ENCODE data around the gene TP73.

The TP73 gene

DNA sequence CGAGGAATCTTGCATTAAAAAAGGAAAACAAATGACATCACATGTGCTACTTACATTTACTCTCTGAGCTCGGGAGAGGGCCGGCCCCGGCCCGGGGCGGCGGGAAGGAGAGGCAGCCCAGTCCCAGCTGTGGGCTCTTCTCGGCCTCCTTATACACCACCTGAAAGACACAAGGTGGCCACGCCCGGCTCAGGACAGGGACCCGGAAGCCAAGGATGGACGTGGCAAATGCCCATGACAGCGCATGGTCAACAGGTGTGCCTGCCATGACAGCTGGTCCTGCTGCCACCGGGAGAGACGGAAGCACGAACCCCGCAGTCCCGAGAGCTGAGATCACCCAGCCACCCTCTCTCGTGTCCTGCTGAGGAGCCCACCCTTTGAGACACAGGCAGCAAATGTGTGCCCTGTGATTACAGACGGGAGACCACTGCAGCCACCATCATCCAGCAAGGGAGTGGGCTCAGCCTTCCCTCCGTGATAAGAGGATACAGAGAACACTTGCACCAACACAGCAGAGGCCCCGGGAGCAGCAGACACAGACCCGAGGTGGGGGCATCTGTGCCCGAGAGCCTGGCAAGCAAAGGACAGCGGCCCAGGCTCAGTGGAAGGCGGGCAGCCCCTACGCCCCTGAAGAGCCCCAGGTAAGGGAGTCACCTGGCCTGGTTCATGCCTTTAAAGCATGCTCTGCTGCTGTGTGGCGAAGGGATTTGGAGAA is 18.8 kb upstream of the TP73 start:
- no peak for DNase-seq (ENCODE audit: low read depth in 1 of 2, low spot score in 1 of 2)

DNA sequence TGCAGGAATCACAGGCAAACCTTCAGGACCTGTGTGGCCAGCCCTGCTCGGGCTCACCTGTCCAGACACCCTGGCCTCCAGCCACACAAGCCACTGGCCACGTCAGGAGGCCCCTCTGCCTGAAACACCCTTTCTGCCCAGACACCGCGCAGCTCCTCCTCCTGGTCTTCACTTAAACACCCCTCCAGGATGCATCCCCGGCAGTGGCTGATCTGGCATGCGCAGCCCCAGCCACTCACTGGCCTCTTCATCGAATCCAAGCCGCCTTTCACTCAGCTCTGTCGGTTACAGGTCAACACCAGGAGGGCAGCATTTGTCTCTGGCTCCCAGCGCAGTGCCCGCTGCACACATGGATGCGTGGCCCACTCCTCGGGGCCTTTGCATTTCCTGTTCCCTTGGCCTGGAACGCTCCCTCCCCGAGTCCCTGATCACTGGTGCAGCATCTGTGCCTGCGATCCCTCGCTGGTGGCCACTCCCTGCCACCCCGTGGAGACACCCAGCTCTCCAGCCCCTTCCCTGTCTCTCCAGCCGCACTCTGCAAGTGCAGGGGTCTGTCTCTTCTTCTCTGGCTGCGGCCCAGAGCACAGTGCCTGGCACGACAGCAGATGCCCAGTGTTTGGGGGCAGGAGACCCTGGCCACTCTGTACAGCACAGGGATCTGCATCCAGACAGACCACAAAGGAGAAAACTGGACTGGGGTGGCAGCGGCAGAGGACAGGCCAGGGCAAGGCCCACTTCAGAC is 18.1 kb upstream of the TP73 start:
- no peak for DNase-seq (ENCODE audit: low read depth in 1 of 2, low spot score in 1 of 2)

- DNase-seq (ENCODE audit: low read depth in 1 of 2, low spot score in 1 of 2) = no peak
Observed at GRCh38 chr1:3636080-3636479, 16.2 kb upstream of the TP73 start.

DNA sequence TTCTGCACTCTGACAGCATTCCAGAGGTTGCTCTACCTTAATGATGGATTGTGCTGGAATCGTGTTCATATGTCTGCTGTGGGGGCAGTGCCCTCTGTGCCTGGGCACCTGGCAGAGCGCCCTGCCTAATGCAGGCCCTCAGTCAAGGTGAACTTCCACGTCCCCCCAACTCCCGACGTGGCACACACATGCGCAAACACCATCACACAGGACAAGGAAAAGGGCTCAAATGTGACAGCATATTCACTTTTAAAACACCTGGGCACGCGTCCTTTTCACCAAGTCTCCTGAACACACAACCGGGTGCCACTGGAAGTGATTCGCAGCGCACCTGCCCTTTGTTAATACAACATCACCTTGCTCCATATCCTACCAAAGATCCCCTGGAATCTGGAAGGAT is 15.8 kb upstream of the TP73 start:
- DNase-seq (ENCODE audit: low read depth in 1 of 2, low spot score in 1 of 2) = no peak

GRCh38 chr1:3638027-3638426 is 14.3 kb upstream of the TP73 start:
- DNase-seq (ENCODE audit: low read depth in 1 of 2, low spot score in 1 of 2) = no peak

- no peak for DNase-seq (ENCODE audit: low read depth in 1 of 2, low spot score in 1 of 2)
Observed at GRCh38 chr1:3638676-3639075, 13.6 kb upstream of the TP73 start.

GRCh38 chr1:3639397-3639911 is 12.9 kb upstream of the TP73 start:
- no peak for DNase-seq (ENCODE audit: low read depth in 1 of 2, low spot score in 1 of 2)

GRCh38 chr1:3640121-3640837 is 12.0 kb upstream of the TP73 start:
- no peak for DNase-seq (ENCODE audit: low read depth in 1 of 2, low spot score in 1 of 2)

GRCh38 chr1:3641046-3641760 is 11.1 kb upstream of the TP73 start:
- DNase-seq (ENCODE audit: low read depth in 1 of 2, low spot score in 1 of 2) = no peak

GRCh38 chr1:3641816-3642215 is 10.5 kb upstream of the TP73 start:
- no peak for DNase-seq (ENCODE audit: low read depth in 1 of 2, low spot score in 1 of 2)

GRCh38 chr1:3642919-3643675 is 9.2 kb upstream of the TP73 start:
- no peak for DNase-seq (ENCODE audit: low read depth in 1 of 2, low spot score in 1 of 2)

- DNase-seq (ENCODE audit: low read depth in 1 of 2, low spot score in 1 of 2) = no peak
Observed at GRCh38 chr1:3644273-3644672, 8.0 kb upstream of the TP73 start.

GRCh38 chr1:3645247-3645646 is 7.1 kb upstream of the TP73 start:
- DNase-seq (ENCODE audit: low read depth in 1 of 2, low spot score in 1 of 2) = no peak

DNA sequence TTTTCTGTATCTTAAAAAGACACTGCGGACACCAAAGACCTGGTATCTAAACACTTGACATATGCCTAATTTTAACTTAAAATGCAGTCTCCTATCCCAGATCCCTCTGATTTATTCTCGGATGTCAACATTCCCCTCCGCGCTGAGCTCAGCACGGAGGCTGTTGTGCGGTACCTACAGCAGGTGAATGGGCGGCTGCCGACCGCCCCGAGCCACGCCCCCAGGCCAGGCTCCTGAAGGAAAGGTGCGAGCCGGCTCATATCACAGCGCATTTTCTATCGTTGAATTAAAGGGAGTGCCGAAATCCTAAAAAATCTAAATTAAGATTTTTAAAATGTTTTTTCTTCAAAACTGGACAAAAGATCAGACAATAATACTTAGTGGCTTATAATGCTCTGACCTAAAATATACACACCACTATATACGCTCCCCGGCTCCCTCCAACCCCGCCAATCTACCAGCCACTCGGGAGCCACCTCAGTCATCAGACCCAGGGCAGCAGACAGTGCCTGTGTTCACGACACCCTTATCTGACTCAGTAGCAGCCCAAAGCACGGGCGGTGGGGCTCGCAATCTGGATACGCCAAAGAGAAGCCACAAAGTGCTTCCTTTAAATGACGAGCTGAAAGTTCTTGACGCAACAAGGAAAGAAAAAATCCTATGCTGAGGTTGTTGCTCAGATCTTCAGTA is 6.5 kb upstream of the TP73 start:
- DNase-seq (ENCODE audit: low read depth in 1 of 2, low spot score in 1 of 2) = no peak

GRCh38 chr1:3646596-3646995 is 5.7 kb upstream of the TP73 start:
- no peak for DNase-seq (ENCODE audit: low read depth in 1 of 2, low spot score in 1 of 2)

DNA sequence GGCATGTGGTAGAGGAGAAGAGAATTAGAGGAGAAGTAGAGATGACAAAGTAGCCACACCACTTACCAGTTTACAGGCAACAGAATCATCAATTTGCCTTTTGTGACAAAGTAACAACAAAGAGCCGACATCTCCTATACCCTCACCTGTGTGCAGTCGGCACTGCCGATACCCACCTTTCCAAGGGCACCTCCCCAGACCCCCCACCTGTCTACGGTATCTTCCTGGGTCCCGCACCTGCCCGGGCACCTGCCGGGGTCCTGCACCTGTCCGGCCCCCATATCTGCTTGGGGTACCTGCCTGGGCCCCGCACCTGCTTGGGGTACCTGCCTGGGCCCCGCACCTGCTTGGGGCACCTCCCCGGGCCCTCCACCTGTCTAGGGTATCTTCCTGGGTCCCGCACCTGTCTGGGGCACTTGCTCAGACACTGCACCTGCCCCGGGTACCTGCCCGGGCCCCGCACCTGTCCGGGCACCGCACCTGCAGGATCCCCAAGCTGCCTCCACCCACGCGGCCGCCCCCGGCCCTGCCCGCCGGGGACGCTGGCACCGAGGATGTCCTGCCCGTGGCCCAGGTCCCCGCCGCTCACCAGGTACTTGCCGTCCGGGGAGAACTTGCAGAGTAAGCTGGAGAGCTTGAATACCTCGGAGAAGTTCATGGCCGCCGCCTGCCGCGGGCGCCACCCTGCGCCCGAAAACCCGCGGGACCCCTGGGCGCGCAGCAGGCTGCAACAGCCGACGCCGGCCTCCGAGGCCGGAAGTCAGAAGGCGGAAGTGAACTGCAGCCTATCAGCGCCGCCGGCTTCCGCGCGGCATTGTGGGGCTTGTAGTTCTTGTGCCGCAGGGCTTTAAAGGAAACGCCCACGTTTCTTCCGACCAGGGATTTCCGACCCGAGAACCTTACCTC is 2.7 kb upstream of the TP73 start, which contains the start of gene WRAP73:
WRAP73 (minus strand) TSS at position 762 of the 906 bp plus-strand sequence; CDS start at position 658, 104 bp downstream.
- DNase-seq (ENCODE audit: low read depth in 1 of 2, low spot score in 1 of 2) = peak; percentile 74 to 79

DNA sequence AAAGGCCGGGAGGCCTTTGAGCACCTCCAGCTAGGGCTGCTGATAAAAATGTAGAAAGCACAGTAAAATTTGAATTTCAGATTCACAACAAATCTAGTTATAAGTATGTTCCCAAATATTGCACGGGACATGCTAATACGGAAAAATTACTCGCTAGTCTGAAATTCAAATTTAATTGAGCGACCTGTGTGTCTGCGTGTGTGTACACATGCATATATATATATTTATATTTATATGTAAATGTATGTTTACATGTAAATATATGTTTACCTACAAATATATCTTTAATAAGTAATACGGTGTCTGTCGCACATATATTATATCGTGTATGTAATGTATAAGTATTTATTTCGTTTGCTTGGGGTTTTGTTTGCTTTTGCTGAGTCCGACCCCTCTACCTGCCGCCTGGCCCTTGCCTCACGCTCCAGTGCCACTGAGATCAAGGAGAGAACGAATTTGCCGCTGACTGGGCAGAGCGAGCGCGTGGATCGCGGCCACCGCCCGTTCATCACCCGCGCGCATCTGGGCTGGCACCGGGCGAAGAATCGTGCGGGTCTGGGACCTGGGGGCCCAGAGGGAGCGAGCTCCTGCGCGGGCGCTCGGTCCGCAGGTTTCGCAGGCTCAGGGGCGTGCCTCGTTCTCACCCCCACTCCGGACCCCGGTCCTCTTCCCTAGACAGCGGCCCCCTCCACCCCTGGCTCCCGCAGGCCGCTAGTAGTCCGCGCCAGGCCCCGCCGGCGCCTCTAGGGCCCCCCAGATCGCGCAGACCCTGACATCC is 1.9 kb upstream of the TP73 start:
- DNase-seq (ENCODE audit: low read depth in 1 of 2, low spot score in 1 of 2) = peak in 1 of 2 donors; percentile 1
